GM19023 (cell line): Measurements from ENCODE around the gene ATM.
"Not testable (repeated sequence)": the region's sequence is repeated elsewhere in the genome, so short reads cannot be mapped to it uniquely, and the experiment has no call there.

Experiments
- ATAC-seq: cut with Tn5 transposase; IDR thresholded peaks from one replicate; pipeline ENCODE4 v1.9.1; 2021; ENCODE audit warnings: mild to moderate bottlenecking, moderate library complexity; ENCODE audit not compliant: unreplicated experiment

Gene ATM

DNA sequence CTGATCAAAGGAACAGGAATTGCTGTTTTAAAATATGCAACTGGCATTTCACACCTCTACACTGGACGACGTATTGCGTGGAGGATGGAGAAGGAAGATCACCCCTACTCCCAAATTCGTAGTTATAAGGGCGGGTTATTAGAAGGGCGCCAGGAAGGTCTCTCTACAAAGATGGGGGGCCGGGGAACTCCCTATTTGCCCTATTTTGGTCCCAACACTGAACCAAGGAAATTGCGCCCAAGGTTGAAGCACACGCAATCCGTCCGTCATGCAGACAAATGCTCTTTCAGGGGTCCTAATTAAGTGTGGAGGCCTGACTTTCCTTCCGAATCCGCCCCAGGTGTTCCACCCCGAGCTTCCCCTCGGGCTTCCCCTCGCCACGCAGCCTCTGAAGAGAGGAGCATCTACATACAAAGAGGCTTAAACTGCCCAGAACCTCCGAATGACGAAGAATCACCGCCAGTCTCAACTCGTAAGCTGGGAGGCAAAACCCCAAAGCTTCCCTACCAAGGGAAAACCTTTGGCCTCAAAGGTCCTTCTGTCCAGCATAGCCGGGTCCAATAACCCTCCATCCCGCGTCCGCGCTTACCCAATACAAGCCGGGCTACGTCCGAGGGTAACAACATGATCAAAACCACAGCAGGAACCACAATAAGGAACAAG lies 825 bp upstream of the ATM start:
- peak; percentile 1 for ATAC-seq

DNA sequence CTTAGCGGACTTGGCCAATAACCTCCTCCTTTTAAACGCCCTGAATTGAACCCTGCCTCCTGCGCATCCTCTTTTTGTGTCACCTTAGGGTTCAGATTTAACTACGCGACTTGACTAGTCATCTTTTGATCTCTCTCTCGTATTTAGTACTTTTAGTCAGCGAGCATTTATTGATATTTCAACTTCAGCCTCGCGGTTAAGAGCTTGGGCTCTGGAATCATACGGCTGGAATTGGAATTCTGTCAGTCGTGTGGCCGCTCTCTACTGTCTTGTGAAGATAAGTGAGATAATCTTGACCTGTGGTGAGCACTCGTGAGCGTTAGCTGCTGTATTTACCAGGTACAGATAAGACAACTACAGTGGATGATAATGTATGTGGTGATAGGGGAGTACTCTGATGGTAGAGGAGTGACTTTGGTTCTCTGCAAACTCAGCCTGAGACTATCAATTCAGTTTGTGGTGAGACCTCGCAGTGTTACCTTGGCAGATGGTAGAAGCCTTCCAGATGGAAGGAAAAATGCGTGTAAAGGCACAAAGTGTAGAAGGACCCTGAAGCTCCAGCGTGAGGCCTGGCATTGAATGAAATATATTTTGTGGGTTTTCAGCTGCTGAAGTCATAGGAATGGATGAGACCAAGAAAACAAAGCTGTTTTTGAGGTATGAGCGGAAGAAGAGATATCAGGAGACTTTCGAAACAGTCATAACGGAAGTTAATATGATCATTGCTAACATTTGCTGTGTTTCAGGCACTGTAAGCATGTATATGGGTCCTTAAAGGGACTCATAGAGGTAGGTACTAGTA lies 682 bp downstream of the ATM start:
- ATAC-seq, result peak; percentile 13

DNA sequence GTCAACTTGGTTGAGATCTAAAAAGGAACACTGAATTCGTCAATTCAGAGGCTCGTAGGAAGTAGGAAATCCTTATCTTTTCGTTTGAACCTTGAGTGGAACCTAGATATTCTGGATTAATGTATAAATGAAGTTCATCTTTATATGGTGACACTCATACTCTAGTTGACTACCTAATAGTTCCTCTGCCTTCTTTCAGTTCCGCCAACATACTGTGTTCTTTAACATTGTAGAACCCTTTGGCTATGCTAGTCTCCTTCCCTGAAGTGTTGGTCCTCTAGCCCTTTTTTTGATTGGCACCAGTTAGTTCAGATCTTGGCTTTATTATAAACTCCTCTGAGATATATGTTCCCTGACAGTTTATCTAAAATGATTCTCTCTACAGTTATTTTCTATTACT lies 1.5 kb downstream of the ATM start:
- no peak for ATAC-seq

DNA sequence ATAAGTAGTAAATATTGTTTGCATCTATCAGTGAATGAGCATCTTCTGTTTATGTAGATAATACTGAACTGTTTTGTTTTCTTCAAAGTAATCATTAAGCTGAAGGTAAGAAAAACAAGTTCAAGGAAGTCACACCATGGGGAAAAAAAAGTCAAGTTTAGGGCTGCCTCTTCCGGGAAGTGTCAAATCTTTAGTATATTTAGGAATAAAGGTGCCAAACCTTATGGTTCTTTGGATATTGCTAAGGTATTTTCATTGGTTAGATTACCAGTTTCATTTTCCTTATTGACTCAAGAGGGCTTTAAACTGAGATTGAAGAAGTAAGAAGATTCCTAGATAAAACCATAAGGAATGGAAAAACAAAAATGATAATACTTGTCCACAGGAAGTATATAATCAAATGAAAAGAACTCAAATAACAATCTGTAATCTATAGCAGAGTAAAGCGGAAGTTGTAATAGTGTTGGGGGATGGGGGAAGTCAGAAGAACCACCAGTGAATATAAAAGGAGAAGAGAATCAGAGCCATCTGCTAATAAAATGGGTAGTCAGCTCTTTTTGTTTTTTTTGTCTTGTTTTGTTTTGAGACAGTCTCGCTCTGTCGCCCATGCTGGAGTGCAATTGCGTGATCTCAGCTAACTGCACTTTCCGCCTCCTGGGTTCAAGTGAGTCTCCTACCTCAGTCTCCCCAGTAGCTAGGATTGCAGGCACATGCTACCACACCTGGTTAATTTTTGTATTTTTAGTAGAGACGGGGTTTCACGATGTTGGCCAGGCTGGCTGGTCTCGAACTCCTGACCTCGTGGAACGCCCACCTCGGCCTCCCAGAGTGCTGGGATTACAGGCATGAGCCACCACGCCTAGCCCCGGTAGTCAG lies 2.3 kb downstream of the ATM start:
- no peak for ATAC-seq

DNA sequence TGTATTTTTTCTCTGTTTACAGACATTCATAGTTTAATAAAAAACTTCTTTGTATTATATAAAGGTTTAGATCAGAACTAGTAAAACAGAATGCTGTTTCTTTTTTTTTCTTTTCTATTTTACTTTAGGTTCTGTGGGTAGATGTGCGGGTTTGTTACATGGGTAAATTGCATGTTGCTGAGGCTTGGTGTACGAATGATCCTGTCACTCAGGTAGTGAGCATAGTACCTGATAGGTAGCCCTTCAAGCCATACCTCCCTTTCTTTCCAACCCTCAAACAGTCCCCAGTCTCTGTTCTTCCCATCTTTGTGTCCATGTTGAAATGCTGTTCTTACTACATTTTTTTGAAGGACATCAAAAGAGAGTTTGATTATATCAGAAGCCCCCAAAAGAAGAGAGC lies 3.2 kb downstream of the ATM start:
- no peak for ATAC-seq

DNA sequence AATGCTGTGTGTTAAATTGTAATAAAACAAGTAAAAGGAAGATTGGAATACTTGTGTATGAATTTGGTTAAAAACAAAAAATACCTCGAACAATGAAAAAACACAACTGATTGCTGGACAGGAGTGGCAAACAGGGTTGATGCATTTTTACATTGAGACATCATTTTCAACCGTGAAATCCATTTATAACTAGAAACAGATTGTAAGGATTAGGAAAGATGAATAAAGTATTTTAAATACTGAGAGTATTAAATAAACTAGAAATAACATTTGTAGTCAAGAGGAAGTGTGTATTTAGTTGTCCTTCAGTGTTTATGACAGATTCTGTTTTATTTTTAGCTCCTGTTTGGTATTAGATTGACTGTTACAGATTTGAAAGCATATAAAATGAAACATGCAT lies 5.4 kb downstream of the ATM start:
- no peak for ATAC-seq

DNA sequence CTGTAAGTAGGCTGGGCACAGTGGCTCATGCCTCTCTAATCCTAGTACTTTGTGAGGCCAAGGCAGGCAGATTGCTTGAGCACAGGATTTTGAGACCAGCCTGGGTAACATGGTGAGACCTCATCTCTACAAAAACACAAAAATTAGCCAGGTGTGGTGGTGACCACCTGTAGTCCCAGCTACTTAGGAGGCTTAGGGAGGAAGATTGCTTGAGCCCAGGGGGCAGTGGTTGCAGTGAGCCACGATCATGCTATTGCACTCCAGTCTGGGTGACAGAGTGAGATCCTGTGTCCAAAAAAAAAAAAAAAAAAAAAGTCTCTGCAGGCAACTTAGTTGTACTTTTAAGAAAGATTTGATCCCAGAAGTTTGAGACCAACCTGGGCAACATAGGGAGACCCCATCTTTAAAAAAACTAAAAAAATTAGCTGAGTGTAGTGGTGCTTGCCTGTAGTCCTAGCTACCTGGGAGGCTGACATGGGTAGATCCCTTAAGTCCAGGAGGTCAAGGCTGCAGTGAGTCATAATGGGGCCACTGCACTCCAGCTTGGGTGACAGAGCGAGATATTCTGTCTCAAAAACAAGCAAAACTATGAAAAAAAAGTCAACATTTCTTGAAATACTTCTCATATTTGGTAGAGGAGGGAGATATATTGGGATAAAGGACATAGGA lies 10.5 kb downstream of the ATM start:
- no peak for ATAC-seq

DNA sequence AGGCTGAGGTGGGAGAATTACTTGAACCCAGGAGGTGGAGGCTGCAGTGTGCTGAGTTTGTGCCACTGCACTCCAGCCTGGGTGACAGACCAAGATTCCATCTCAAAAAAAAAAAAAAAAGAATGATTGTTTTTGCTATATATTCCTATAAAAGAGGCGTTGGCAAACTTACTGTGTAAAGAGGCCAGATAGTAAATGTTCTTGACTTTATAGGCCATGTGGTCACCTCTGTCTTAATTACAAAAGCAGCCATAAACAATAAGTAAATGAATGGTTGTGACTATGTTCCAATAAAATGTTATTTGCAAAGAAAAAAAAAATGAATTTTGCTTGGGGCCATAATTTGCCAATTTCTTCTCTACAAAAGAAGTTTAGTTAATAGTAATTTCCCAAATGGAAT lies 12.3 kb downstream of the ATM start:
- ATAC-seq, result no peak

DNA sequence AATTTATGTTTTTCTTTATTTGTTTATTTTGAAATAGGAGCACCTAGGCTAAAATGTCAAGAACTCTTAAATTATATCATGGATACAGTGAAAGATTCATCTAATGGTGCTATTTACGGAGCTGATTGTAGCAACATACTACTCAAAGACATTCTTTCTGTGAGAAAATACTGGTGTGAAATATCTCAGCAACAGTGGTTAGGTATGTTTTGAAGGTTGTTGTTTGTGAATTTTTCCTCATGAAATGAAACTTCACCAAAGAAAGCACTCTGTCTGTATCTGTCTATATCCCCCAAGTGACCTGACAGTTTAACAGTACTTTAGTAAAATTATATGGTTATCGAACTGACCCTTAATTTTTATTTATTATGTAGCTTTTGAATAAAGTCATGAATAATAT lies 12.8 kb downstream of the ATM start:
- no peak for ATAC-seq

DNA sequence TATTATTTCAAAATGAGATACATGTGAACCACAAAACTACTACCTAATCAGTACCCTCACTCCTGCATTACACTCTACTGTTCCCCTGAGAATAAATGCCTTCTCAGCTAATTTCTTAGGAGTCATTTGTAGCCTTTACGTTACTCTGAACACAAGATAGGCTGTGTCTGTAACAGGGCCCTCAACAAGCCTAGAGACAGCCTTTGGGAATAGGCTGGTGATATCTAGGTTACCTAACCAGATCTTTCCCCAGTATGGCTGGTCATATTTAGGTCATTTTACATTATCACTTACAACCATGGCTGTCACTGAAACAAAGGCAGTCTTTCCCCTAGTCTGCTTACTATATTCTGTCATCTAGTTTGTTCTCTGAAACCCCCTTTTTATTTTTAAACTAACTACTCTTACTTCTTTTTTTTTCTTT lies 14.2 kb downstream of the ATM start:
- ATAC-seq, result peak; percentile 39

DNA sequence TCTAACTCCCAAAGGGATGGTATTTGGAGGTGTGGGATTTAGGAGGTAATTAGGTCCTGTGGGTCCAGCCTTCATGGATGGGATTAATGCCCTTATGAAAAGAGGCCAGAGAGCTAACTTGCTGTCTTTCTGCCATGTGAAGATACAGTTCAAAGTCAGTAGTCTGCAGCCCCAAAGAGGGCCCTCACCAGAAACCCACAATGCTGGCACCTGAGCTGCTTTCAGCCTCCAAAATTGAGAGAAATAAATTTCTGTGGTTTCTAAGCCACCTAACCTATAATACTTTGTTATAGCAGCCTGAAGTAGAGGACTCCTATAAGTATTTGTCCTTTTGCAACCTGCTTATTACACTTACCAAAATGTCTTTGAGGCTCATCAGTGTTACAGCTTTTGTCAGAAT lies 16.2 kb downstream of the ATM start:
- ATAC-seq, result no peak

DNA sequence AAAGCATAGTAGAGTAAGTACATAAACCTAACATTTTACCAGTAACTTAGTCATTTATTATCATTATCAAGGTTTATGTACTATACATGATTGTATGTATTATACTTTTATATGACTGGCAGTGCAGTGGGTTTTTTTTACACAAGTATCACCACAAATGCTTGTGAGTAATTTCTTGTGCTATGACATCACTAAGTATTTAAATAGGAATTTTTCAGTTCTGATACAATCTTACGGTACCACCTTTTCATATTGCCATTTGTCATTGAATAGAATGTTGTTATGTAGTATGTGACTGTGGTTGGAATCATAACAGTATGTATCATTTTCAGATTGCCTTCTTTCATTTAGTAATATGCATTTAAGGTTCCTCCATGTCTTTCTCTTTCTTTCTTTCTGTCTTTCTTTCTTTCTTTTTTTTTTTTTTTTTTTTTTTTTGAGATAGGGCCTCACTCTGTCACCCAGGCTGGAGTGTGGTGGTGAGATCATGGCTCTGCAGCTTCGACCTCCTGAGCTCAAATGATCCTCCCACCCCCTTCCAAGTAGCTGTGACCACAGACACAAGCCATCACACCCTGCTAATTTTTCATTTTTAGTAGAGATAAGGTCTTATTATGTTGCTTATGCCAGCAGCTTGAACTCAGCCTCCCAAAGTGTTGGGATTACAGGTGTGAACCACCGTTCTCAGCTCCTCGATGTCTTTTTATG lies 18.6 kb downstream of the ATM start:
- ATAC-seq, result no peak

DNA sequence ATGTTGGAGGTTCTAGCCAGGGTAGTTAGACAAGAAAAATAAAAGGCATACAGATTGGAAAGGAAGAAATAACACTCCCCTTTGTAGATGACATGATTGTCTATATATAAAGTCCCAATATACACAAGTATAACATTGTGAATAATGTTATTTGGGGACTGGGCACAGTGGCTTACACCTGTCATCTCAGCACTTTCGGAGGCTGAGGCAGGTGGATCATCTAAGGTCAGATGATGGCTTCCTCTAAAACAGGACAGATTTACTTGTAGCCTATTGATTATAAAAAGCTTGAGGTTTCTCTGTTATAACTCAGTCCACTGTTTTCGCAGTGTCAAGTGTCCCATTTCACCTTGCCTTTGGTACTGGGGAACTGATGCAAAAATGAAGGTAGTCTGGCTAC lies 19.6 kb downstream of the ATM start:
- ATAC-seq, result no peak

DNA sequence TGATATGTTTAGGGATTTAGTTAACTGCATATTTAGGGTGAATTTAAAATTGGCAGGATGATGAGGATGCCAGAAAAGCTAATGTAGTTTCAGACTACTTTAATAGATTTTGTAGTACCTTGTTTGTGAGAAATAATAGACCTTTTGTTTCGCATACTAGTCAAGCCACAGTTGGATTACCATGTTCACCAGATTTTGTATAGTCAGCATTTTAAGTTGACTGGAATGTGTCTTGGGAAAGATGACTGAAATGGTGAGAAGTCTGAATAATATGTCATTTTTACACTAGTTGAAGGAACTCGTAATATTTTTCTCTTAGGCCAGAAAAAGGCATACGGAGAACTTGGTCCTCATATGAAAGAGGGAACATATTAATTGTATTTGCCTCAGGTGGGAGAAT lies 23.4 kb downstream of the ATM start:
- ATAC-seq, result no peak

DNA sequence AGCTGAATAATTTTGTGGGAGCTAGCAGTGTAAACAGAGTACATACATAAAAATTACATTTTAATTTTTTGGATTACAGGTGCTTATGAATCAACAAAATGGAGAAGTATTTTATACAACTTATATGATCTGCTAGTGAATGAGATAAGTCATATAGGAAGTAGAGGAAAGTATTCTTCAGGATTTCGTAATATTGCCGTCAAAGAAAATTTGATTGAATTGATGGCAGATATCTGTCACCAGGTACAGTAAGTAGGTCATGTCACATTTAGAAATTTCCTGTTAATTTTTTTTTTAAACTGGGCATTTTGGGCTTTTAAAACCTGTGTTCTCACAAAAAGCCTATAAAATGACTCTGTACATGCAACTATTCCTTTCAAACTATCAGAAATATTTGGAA lies 24.0 kb downstream of the ATM start:
- ATAC-seq, result no peak

DNA sequence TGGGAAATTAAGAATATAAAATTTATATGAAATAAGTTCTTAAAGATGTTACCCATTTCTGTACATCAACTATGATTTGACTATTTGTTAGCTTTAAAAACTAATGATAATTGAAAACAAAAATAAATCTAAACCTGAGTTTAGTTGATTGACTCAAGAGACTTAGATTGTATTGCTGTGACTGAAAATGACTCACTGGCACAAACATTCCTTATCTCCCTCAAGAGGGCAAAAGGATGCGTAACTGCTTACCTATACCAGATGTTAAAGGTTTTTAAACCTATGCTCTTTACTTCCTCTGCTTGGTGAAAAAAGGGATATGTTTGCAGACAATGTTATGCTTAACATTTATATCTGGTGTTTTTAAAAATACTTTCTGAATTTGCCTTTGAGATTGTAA lies 30.3 kb downstream of the ATM start:
- ATAC-seq, result no peak

DNA sequence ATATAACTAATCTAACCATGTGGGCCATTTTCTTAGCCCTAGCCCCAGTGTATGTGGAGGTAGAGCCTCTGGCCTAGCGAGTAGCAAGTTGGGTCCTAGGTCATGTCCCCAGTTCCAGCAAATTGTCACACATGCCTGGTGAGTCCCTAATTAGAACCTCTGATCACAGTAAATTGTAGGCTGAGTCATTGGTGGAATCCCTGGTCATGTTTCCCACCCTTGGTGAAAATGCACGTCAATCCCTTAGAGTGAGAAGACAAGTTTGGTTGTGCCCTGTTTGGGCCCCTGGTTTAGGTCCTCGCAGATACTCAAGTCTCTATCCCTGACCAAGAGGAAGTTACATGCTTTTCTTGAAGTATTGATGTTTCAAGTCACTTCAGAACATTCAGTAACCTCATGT lies 46.7 kb downstream of the ATM start:
- ATAC-seq, result no peak

DNA sequence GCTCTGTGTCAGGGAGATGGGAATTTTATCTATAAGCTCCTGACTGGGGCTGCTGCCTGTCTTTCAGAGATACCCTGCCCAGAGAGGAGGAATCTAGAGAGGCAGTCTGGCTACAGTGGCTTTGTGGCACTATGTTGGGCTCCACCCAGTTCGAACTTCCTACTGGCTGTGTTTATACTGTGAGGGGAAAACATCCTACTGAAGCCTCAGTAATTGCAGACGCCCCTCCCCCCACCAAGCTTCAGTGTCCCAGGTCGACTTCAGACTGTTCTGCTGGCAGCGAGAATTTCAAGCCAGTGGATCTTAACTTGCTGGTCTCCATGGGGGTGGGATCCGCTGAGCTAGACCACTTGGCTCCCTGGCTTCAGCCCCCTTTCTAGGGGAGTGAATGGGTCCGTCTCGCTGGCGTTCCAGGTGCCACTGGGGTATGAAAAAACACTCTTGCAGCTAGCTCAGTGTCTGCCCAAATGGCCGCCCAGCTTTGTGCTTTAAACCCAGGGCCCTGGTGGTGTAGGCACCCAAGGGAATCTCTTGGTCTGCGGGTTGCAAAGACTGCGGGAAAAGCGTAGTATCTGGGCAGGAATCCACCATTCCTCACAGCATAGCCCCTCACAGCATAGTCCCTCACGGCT lies 54.2 kb downstream of the ATM start:
- ATAC-seq, result not testable (repeated sequence)

DNA sequence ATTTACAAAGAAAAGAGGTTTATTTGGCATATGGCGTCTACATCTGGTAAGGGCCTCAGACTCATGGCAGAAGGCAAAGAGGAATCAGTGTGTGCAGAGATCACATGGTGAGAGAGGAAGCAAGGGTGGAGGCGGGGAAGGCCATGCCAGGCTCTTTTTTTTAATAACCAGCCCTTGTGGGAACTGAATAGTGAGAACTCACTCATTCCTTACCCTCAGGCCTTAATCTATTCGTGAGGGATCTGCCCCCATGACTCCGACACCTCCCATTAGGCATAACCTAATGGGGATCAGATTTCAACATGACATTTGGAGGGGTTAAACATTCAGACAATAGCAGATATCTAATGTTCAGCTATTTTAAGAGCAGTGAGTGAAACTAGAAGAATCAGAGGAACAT lies 55.7 kb downstream of the ATM start:
- no peak for ATAC-seq

DNA sequence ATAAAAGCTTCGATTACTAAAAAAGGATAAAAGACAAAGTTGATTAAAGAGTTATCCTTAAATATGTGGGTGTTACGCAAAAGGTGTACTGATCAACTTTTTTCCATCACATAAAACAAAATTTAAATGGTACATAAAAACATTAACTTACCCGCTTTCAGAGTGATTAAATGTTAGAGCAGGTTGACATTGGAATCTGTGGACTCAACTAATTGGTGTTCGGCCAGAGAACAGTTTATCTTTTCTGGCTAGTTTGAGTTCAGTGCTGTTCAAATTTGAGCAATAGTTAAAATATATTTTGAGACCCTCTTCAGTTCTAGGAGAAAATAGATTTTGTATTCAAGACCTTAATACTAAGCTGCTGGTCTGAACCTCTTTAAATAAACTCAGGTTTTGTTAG lies 56.1 kb downstream of the ATM start:
- ATAC-seq, result no peak
